ENCODE data around the gene GPC6. TPM values are rescaled to one million over a fixed set of nuclear protein-coding genes. Genes with fewer than 3 reads are reported as not detected.

The GPC6 gene
- polyA plus RNA-seq, 2 donors, result 0.16 to 0.22 TPM

- Histone ChIP-seq H3K36me3 (ENCODE audit: control insufficient read depth in 2 of 2, insufficient read depth in 2 of 2, low read length in 1 of 2) (no peaks in the 10 kb centered on the region), H3K4me1 (ENCODE audit: control insufficient read depth in 2 of 2, insufficient read depth in 2 of 2, low read length in 1 of 2) (no peaks in the 10 kb centered on the region), H3K27ac (ENCODE audit: low read depth in 2 of 2, low read length in 1 of 2) (no peak overlapping the region), H3K4me3 (ENCODE audit: low read depth in 1 of 2, low read length in 2 of 2) (no peak overlapping the region), H3K27me3 (ENCODE audit: control insufficient read depth in 1 of 2, insufficient read depth in 2 of 2, low read length in 2 of 2) (no peaks in the 10 kb centered on the region), H3K9me3 (ENCODE audit: control insufficient read depth in 2 of 2, insufficient read depth in 1 of 2, low read depth in 1 of 2, low read length in 1 of 2) (no peaks in the 10 kb centered on the region)
- WGBS, 2 donors, result 95 to 99% methylated on average over 2 of the region's 2 CpGs
Measured at GRCh38 chr13:93957371-93957770, 730.8 kb downstream of the GPC6 start.

- no peaks in the 10 kb centered on the region for H3K27me3 ChIP-seq (ENCODE audit: control insufficient read depth in 1 of 2, insufficient read depth in 2 of 2, low read length in 2 of 2)
- no peak overlapping the region for H3K4me3 ChIP-seq (ENCODE audit: low read depth in 1 of 2, low read length in 2 of 2)
- no peaks in the 10 kb centered on the region for H3K36me3 ChIP-seq (ENCODE audit: control insufficient read depth in 2 of 2, insufficient read depth in 2 of 2, low read length in 1 of 2)
- H3K4me1 ChIP-seq (ENCODE audit: control insufficient read depth in 2 of 2, insufficient read depth in 2 of 2, low read length in 1 of 2), result no peaks in the 10 kb centered on the region
- H3K9me3 ChIP-seq (ENCODE audit: control insufficient read depth in 2 of 2, insufficient read depth in 1 of 2, low read depth in 1 of 2, low read length in 1 of 2), result no peaks in the 10 kb centered on the region
- WGBS, 2 donors, result 77 to 83% methylated on average over 10 of the region's 10 CpGs
- H3K27ac ChIP-seq (ENCODE audit: low read depth in 2 of 2, low read length in 1 of 2), result no peak overlapping the region
Measured at GRCh38 chr13:93959796-93960533, 733.4 kb downstream of the GPC6 start.

- 33 to 34% methylated on average over 6 of the region's 6 CpGs for WGBS, 2 donors
- no peaks in the 10 kb centered on the region for H3K9me3 ChIP-seq (ENCODE audit: control insufficient read depth in 2 of 2, insufficient read depth in 1 of 2, low read depth in 1 of 2, low read length in 1 of 2)
Measured at GRCh38 chr13:93963266-93964145, 736.9 kb downstream of the GPC6 start.

GRCh38 chr13:93964146-93964512, 737.5 kb downstream of the GPC6 start:
- Histone ChIP-seq H3K36me3 (ENCODE audit: control insufficient read depth in 2 of 2, insufficient read depth in 2 of 2, low read length in 1 of 2) (no peaks in the 10 kb centered on the region), H3K9me3 (ENCODE audit: control insufficient read depth in 2 of 2, insufficient read depth in 1 of 2, low read depth in 1 of 2, low read length in 1 of 2) (no peaks in the 10 kb centered on the region), H3K4me3 (ENCODE audit: low read depth in 1 of 2, low read length in 2 of 2) (no peak overlapping the region), H3K27ac (ENCODE audit: low read depth in 2 of 2, low read length in 1 of 2) (no peak overlapping the region), H3K4me1 (ENCODE audit: control insufficient read depth in 2 of 2, insufficient read depth in 2 of 2, low read length in 1 of 2) (no peaks in the 10 kb centered on the region), H3K27me3 (ENCODE audit: control insufficient read depth in 1 of 2, insufficient read depth in 2 of 2, low read length in 2 of 2) (no peaks in the 10 kb centered on the region)
- WGBS, 2 donors, result 72 to 73% methylated on average over 2 of the region's 2 CpGs

More at GRCh38 chr13:93963266-93964145, 736.9 kb downstream of the GPC6 start:
- H3K27me3 ChIP-seq (ENCODE audit: control insufficient read depth in 1 of 2, insufficient read depth in 2 of 2, low read length in 2 of 2), result no peaks in the 10 kb centered on the region
- H3K27ac ChIP-seq (ENCODE audit: low read depth in 2 of 2, low read length in 1 of 2), result no peak overlapping the region
- no peaks in the 10 kb centered on the region for H3K36me3 ChIP-seq (ENCODE audit: control insufficient read depth in 2 of 2, insufficient read depth in 2 of 2, low read length in 1 of 2)
- H3K4me1 ChIP-seq (ENCODE audit: control insufficient read depth in 2 of 2, insufficient read depth in 2 of 2, low read length in 1 of 2), result no peaks in the 10 kb centered on the region
- no peak overlapping the region for H3K4me3 ChIP-seq (ENCODE audit: low read depth in 1 of 2, low read length in 2 of 2)

GRCh38 chr13:93965587-93965986, 739.0 kb downstream of the GPC6 start:
- 83 to 88% methylated on average over 3 of the region's 3 CpGs for WGBS, 2 donors
- Histone ChIP-seq H3K27ac (ENCODE audit: low read depth in 2 of 2, low read length in 1 of 2) (no peak overlapping the region), H3K36me3 (ENCODE audit: control insufficient read depth in 2 of 2, insufficient read depth in 2 of 2, low read length in 1 of 2) (no peaks in the 10 kb centered on the region), H3K27me3 (ENCODE audit: control insufficient read depth in 1 of 2, insufficient read depth in 2 of 2, low read length in 2 of 2) (no peaks in the 10 kb centered on the region), H3K4me3 (ENCODE audit: low read depth in 1 of 2, low read length in 2 of 2) (no peak overlapping the region), H3K4me1 (ENCODE audit: control insufficient read depth in 2 of 2, insufficient read depth in 2 of 2, low read length in 1 of 2) (no peaks in the 10 kb centered on the region), H3K9me3 (ENCODE audit: control insufficient read depth in 2 of 2, insufficient read depth in 1 of 2, low read depth in 1 of 2, low read length in 1 of 2) (no peaks in the 10 kb centered on the region)

GRCh38 chr13:93966267-93966936, 739.8 kb downstream of the GPC6 start:
- Histone ChIP-seq H3K9me3 (ENCODE audit: control insufficient read depth in 2 of 2, insufficient read depth in 1 of 2, low read depth in 1 of 2, low read length in 1 of 2) (no peaks in the 10 kb centered on the region), H3K27ac (ENCODE audit: low read depth in 2 of 2, low read length in 1 of 2) (no peak overlapping the region), H3K4me3 (ENCODE audit: low read depth in 1 of 2, low read length in 2 of 2) (no peak overlapping the region), H3K4me1 (ENCODE audit: control insufficient read depth in 2 of 2, insufficient read depth in 2 of 2, low read length in 1 of 2) (no peaks in the 10 kb centered on the region), H3K27me3 (ENCODE audit: control insufficient read depth in 1 of 2, insufficient read depth in 2 of 2, low read length in 2 of 2) (no peaks in the 10 kb centered on the region), H3K36me3 (ENCODE audit: control insufficient read depth in 2 of 2, insufficient read depth in 2 of 2, low read length in 1 of 2) (no peaks in the 10 kb centered on the region)
- 77 to 84% methylated on average over 2 of the region's 2 CpGs for WGBS, 2 donors

GRCh38 chr13:93967286-93967685, 740.7 kb downstream of the GPC6 start:
- 57 to 70% methylated on average over 2 of the region's 2 CpGs for WGBS, 2 donors
- H3K36me3 ChIP-seq (ENCODE audit: control insufficient read depth in 2 of 2, insufficient read depth in 2 of 2, low read length in 1 of 2), result no peaks in the 10 kb centered on the region
- H3K27me3 ChIP-seq (ENCODE audit: control insufficient read depth in 1 of 2, insufficient read depth in 2 of 2, low read length in 2 of 2), result no peaks in the 10 kb centered on the region
- H3K9me3 ChIP-seq (ENCODE audit: control insufficient read depth in 2 of 2, insufficient read depth in 1 of 2, low read depth in 1 of 2, low read length in 1 of 2), result no peaks in the 10 kb centered on the region
- H3K4me1 ChIP-seq (ENCODE audit: control insufficient read depth in 2 of 2, insufficient read depth in 2 of 2, low read length in 1 of 2), result no peaks in the 10 kb centered on the region
- H3K4me3 ChIP-seq (ENCODE audit: low read depth in 1 of 2, low read length in 2 of 2), result no peak overlapping the region
- H3K27ac ChIP-seq (ENCODE audit: low read depth in 2 of 2, low read length in 1 of 2), result no peak overlapping the region

- 82 to 83% methylated on average over 2 of the region's 2 CpGs for WGBS, 2 donors
- Histone ChIP-seq H3K4me3 (ENCODE audit: low read depth in 1 of 2, low read length in 2 of 2) (no peak overlapping the region), H3K9me3 (ENCODE audit: control insufficient read depth in 2 of 2, insufficient read depth in 1 of 2, low read depth in 1 of 2, low read length in 1 of 2) (no peaks in the 10 kb centered on the region), H3K27ac (ENCODE audit: low read depth in 2 of 2, low read length in 1 of 2) (no peak overlapping the region), H3K4me1 (ENCODE audit: control insufficient read depth in 2 of 2, insufficient read depth in 2 of 2, low read length in 1 of 2) (no peaks in the 10 kb centered on the region), H3K36me3 (ENCODE audit: control insufficient read depth in 2 of 2, insufficient read depth in 2 of 2, low read length in 1 of 2) (no peaks in the 10 kb centered on the region), H3K27me3 (ENCODE audit: control insufficient read depth in 1 of 2, insufficient read depth in 2 of 2, low read length in 2 of 2) (no peaks in the 10 kb centered on the region)
Measured at GRCh38 chr13:93975242-93975641, 748.6 kb downstream of the GPC6 start.

GRCh38 chr13:93976528-93976927, 749.9 kb downstream of the GPC6 start:
- Histone ChIP-seq H3K4me1 (ENCODE audit: control insufficient read depth in 2 of 2, insufficient read depth in 2 of 2, low read length in 1 of 2) (no peaks in the 10 kb centered on the region), H3K27ac (ENCODE audit: low read depth in 2 of 2, low read length in 1 of 2) (no peak overlapping the region), H3K27me3 (ENCODE audit: control insufficient read depth in 1 of 2, insufficient read depth in 2 of 2, low read length in 2 of 2) (no peaks in the 10 kb centered on the region), H3K9me3 (ENCODE audit: control insufficient read depth in 2 of 2, insufficient read depth in 1 of 2, low read depth in 1 of 2, low read length in 1 of 2) (no peaks in the 10 kb centered on the region), H3K4me3 (ENCODE audit: low read depth in 1 of 2, low read length in 2 of 2) (no peak overlapping the region), H3K36me3 (ENCODE audit: control insufficient read depth in 2 of 2, insufficient read depth in 2 of 2, low read length in 1 of 2) (no peaks in the 10 kb centered on the region)
- WGBS, 2 donors, result 88 to 89% methylated on average over 5 of the region's 5 CpGs
